Kidney (tissue), 14 donors: ENCODE measurements around the gene MBD4. TPM values are rescaled to one million over a fixed set of nuclear protein-coding genes. Genes with fewer than 3 reads are reported as not detected.
A peak's percentile ranks its signal among the peaks of the same experiment; 100 is the strongest.
"Not testable (repeated sequence)": the region's sequence is repeated elsewhere in the genome, so short reads cannot be mapped to it uniquely, and the experiment has no call there.

Experiments
- DNase-seq, 5 donors: peaks; one replicate each; pipeline ENCODE4 v3.0.0-alpha.2; 2013 to 2020
- FAIRE-seq: peaks from 2 replicates; lab custom pipeline; 2012; peaks lifted over from hg19 to GRCh38; lab: Jason Lieb, UNC
- H3K27ac ChIP-seq, 2 donors: one replicate each; pipeline ENCODE4 v1.7.0; 2013; ENCODE audit warnings: low read depth in 2 of 2, low read length in 2 of 2, inconsistent platforms in 1 of 2
- H3K27me3 ChIP-seq: one replicate; pipeline ENCODE4 v1.7.1; 2013; ENCODE audit warnings: low read length, inconsistent platforms; ENCODE audit not compliant: control insufficient read depth, insufficient read depth
- H3K36me3 ChIP-seq, 3 donors: one replicate each; pipeline versions ENCODE4 v1.7.0 to v1.7.1; 2013; ENCODE audit warnings: low read length in 3 of 3, control low read depth in 1 of 3, inconsistent platforms in 1 of 3; ENCODE audit not compliant: insufficient read depth in 3 of 3, control insufficient read depth in 2 of 3
- H3K4me1 ChIP-seq, 3 donors: one replicate each; pipeline versions ENCODE4 v1.7.0 to v1.7.1; 2013; ENCODE audit warnings: low read length in 3 of 3, inconsistent platforms in 1 of 3, low read depth in 1 of 3; ENCODE audit not compliant: control insufficient read depth in 2 of 3, insufficient read depth in 2 of 3
- H3K4me3 ChIP-seq, 3 donors: one replicate each; pipeline versions ENCODE4 v1.7.0 to v1.8.1; 2013; ENCODE audit warnings: low read length in 3 of 3, control low read depth in 1 of 3, inconsistent platforms in 1 of 3
- H3K9ac ChIP-seq, 3 donors: one replicate each; pipeline versions ENCODE4 v1.7.0 to v1.7.1; 2013; ENCODE audit warnings: low read length in 3 of 3, control low read depth in 1 of 3, inconsistent platforms in 1 of 3
- H3K9me3 ChIP-seq, 3 donors: one replicate each; pipeline versions ENCODE4 v1.7.0 to v1.7.1; 2013; ENCODE audit warnings: low read length in 3 of 3, control low read depth in 1 of 3, inconsistent platforms in 1 of 3; ENCODE audit not compliant: control insufficient read depth in 2 of 3, insufficient read depth in 1 of 3
- intact Hi-C: fragments of 100-400 bp; cut with DNase I; formaldehyde crosslinking; loops from one replicate; pipeline ENCODE4 v1.11.1; 2022
- polyA plus RNA-seq: library from polyadenylated mRNA; stranded (reverse); fragments of 350-450 nt; fragmentation: Illumina TruSeq; extraction: RNeasy Lipid Tissue Mini Kit (QIAGEN cat#74804); gene quantifications from one replicate; pipeline ENCODE4 v1.2.3, GENCODE V29; 2014; ENCODE audit warnings: low read depth, low replicate concordance; ENCODE audit not compliant: insufficient read depth
- total RNA-seq: library from RNA; stranded (reverse); fragmentation: NEBNext Ultra II Directional; extraction: Animal tissue kit (Norgen Biotek cat#: 25700); gene quantifications from one replicate; pipeline ENCODE4 v1.2.1, GENCODE V29; 2021
- TF ChIP-seq, protein P1 (sequence below): IDR thresholded peaks from 3 replicates; pipeline ENCODE4 v1.5.1; 2012; ENCODE audit warnings: mild to moderate bottlenecking, moderate library complexity, borderline replicate concordance; ENCODE audit not compliant: insufficient read depth; ENCODE audit errors: extremely low read depth
- donor health status: control.
- donor health status: control.
- donor health status: control.
- donor health status: control.
- donor health status: control.
- donor health status: DM: yes; HTN: yes; CAD: no.
- donor health status: Normal renal cell carcinoma (clear cell type).

The MBD4 gene
- total and polyA plus RNA-seq, 2 donors from 2014 or later, result 25.4 to 35.1 TPM

DNA sequence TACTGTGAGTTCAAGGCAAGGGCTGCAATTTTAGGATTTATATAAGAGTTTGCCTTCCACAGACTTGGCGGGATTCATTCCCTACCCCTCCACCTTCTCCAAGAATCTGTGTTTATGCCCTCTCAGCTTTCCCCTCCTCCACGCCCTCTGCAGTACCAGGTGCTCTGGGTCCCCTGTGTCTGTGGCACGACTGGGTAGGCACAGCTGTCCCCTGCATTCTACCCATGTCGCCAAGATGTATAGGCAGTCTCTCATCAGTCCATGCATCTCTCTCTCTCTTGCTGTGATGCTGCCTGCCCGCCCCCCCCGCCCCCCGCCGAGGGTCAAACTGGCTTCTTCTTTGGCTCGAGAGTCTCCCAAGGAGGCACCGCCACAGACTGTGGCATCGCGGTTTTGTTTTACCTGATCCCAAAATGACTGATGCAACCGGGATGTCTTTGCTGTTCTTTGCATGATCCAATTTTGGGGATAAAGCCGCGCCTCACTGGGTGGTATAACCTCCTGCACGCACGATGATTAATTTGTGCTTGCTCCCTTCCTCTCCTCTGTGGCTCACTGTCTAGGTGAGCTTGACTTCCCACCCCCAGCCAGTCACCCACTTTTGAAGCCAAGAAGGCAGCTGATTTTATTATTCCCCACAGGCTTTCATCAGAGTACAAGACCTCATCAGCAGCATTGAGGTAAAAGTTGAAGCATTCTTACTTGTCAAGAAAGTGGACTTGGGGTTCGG is 55.0 kb downstream of the MBD4 start:
- H3K27me3 ChIP-seq, result no peaks in the 10 kb centered on the region
- H3K9me3 ChIP-seq, result no peaks in the 10 kb centered on the region
- peaks cover 0 to 2% (median 0%) of the 10 kb centered on the region in 3 donors for H3K4me1 ChIP-seq
- intact Hi-C loops, result no loop called here
- DNase-seq, result no peak
- FAIRE-seq, result no peak
- TF ChIP-seq, protein P1, sequence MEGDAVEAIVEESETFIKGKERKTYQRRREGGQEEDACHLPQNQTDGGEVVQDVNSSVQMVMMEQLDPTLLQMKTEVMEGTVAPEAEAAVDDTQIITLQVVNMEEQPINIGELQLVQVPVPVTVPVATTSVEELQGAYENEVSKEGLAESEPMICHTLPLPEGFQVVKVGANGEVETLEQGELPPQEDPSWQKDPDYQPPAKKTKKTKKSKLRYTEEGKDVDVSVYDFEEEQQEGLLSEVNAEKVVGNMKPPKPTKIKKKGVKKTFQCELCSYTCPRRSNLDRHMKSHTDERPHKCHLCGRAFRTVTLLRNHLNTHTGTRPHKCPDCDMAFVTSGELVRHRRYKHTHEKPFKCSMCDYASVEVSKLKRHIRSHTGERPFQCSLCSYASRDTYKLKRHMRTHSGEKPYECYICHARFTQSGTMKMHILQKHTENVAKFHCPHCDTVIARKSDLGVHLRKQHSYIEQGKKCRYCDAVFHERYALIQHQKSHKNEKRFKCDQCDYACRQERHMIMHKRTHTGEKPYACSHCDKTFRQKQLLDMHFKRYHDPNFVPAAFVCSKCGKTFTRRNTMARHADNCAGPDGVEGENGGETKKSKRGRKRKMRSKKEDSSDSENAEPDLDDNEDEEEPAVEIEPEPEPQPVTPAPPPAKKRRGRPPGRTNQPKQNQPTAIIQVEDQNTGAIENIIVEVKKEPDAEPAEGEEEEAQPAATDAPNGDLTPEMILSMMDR, result no peak
- H3K4me3 ChIP-seq, result no peak overlapping the region
- H3K9ac ChIP-seq, result no peak overlapping the region
- peaks cover 0 to 14% (median 12%) of the 10 kb centered on the region in 3 donors for H3K36me3 ChIP-seq
- no peak overlapping the region for H3K27ac ChIP-seq

DNA sequence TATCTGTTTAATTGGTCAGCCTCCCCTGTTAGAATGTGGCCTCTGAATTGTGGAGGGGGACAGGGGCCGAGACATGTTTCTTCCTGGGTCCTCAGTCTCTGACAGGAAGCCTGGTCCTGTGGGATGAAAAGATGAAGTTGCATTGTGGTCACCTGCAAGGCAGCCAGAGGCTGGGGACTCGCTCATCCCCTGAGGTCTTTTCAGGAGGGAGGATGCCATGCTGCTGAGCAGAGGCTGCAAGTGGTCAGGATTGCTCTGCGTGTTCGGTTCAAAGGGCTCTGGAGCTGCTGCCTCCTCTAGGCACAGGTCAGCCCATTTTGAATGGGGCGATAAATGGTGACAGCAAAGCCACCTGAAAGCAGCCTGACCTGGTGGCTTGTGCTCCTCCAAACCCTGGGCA is 55.6 kb downstream of the MBD4 start:
- FAIRE-seq, DNase-seq, H3K27me3 ChIP-seq, H3K9ac ChIP-seq, H3K4me3 ChIP-seq, H3K27ac ChIP-seq, intact Hi-C loops, H3K9me3 ChIP-seq, H3K4me1 ChIP-seq: not testable (repeated sequence)
- peaks cover 0 to 14% (median 8%) of the 10 kb centered on the region in 3 donors for H3K36me3 ChIP-seq

DNA sequence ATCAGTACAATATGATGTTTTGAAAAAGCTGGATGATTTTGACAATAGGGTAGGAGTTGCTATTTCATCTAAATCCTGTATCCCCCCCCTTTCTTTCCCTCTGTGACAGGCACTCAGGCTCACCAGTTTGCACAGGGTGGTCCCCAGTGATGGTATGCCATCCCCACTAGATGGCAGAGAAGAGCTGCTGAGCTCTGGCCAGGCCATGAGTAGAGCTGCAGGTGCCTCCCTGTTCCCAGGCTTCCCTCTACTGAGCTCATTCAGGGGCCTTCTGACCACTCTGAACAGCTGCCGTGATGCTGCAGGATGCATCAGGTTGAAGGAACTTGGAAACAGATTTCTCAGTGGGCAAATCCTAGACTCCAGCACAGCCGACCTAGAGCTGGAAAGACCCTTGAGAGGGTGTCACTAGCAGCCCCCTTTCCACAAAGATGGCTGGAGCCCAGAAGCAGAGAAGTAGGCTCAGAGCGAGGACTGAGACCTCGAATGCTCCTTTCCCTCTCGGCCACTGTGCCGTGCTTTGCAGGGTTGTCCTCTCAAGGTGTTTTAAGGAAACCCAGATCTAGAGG is 56.4 kb downstream of the MBD4 start:
- Histone ChIP-seq H3K9ac (no peak overlapping the region), H3K4me1 (peaks cover 0 to 5% (median 3%) of the 10 kb centered on the region in 3 donors), H3K27ac (no peak overlapping the region), H3K27me3 (no peaks in the 10 kb centered on the region), H3K36me3 (peaks cover 0 to 14% (median 8%) of the 10 kb centered on the region in 3 donors), H3K4me3 (no peak overlapping the region), H3K9me3 (no peaks in the 10 kb centered on the region)
- TF ChIP-seq, protein P1, result peak; percentile 70
- DNase-seq (peak in 4 of 5 donors; percentile 71 to 86 (median 75)), FAIRE-seq (no peak)
- intact Hi-C loops, result no loop called here

DNA sequence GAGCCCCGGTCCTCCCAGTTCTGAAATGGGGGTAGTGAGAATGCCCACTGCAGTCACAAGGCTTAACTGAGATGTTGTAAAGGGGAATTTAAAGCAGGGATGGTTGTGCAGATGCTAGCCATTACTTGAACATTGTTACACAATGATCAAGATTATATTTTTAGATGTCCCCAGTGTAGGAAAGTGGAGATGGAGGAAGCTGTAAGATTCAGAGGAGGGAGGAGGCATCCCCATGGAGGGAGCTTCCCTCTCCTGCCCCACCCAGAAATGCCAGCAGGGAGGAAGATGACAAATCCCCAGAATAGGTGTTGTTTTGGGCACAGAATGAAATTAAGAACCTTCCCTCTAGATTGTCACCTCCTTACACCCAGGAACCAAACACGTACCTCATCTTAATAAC is 57.4 kb downstream of the MBD4 start:
- Histone ChIP-seq H3K27me3 (no peaks in the 10 kb centered on the region), H3K9ac (no peak overlapping the region), H3K4me3 (no peak overlapping the region), H3K27ac (no peak overlapping the region), H3K36me3 (peaks cover 0 to 7% (median 4%) of the 10 kb centered on the region in 3 donors), H3K4me1 (peaks cover 0 to 5% (median 2%) of the 10 kb centered on the region in 3 donors), H3K9me3 (no peaks in the 10 kb centered on the region)
- FAIRE-seq (no peak), DNase-seq (no peak)
- intact Hi-C loops, result no loop called here
- TF ChIP-seq, protein P1, result no peak
